Esophagus (tissue), 2 donors: ENCODE measurements around the gene RPS4Y2. TPM values are rescaled to one million over a fixed set of nuclear protein-coding genes. Genes with fewer than 3 reads are reported as not detected.

Experiments
- H3K27ac ChIP-seq, 2 donors: one replicate each; pipeline ENCODE4 v1.5.1; 2013; ENCODE audit warnings: low read depth in 2 of 2, mild to moderate bottlenecking in 2 of 2, inconsistent platforms in 1 of 2, low read length in 1 of 2, moderate library complexity in 1 of 2
- H3K27me3 ChIP-seq, 2 donors: one replicate each; pipeline ENCODE4 v1.6.1; 2013; ENCODE audit warnings: low read length in 2 of 2, control low read depth in 1 of 2, mild to moderate bottlenecking in 1 of 2; ENCODE audit not compliant: insufficient read depth in 2 of 2, control insufficient read depth in 1 of 2
- H3K36me3 ChIP-seq, 2 donors: one replicate each; pipeline ENCODE4 v1.6.1; 2013; ENCODE audit warnings: low read length in 1 of 2; ENCODE audit not compliant: control insufficient read depth in 2 of 2, insufficient read depth in 2 of 2
- H3K4me1 ChIP-seq, 2 donors: one replicate each; pipeline ENCODE4 v1.6.1; 2013; ENCODE audit warnings: low read length in 1 of 2; ENCODE audit not compliant: control insufficient read depth in 2 of 2, insufficient read depth in 2 of 2
- H3K4me3 ChIP-seq, 2 donors: one replicate each; pipeline ENCODE4 v1.5.1; 2013; ENCODE audit warnings: low read length in 2 of 2, mild to moderate bottlenecking in 2 of 2, low read depth in 1 of 2, moderate library complexity in 1 of 2
- H3K9me3 ChIP-seq, 2 donors: one replicate each; pipeline ENCODE4 v1.6.1; 2013; ENCODE audit warnings: mild to moderate bottlenecking in 2 of 2, low read depth in 1 of 2, low read length in 1 of 2, moderate library complexity in 1 of 2; ENCODE audit not compliant: control insufficient read depth in 2 of 2, insufficient read depth in 1 of 2
- WGBS, 2 donors: extraction: QIAGEN DNeasy Blood & Tissue Kit; methylation state at CpG; one replicate each; pipeline ENCODE4 v1.1.7; 2013; 5-methylcytosine and 5-hydroxymethylcytosine counted together
- polyA plus RNA-seq, 2 donors: library from polyadenylated mRNA; stranded (reverse); fragments of 200-250 nt; gene quantifications; one replicate each; pipeline ENCODE4 v1.2.3, GENCODE V29; 2013
- donor health status: healthy with polysubstance abuse.
- donor health status: Bipolar disorder and iron deficiency.

RPS4Y2 gene
- polyA plus RNA-seq, 2 donors: not detected

DNA sequence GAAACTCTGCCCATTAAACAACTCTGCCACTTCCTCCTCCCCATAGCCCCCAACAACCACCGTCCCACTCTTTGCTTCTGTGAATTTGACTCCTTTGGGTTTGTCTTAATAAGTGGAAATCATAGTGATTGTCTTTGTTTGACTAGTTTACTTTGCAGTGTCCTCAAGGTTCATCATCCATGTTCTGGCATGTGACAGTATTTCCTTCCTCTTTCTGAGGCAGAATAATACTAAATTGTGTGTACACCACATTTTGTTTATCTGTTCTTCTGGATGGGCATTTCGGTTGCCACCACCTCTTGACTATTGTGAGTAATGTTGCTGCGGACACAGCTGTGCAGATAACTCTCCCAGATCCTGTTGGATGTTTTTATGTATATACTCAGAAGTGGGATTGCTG is 14.8 kb downstream of the RPS4Y2 start:
- 48 to 57% methylated on average over 2 to 3 of the region's 3 CpGs for WGBS, 2 donors
- H3K4me3 ChIP-seq: no peak overlapping the region
- H3K4me1 ChIP-seq: no peaks in the 10 kb centered on the region
- H3K27ac ChIP-seq: no peak overlapping the region
- no peaks in the 10 kb centered on the region for H3K36me3 ChIP-seq
- H3K27me3 ChIP-seq: no peaks in the 10 kb centered on the region
- no peaks in the 10 kb centered on the region for H3K9me3 ChIP-seq

DNA sequence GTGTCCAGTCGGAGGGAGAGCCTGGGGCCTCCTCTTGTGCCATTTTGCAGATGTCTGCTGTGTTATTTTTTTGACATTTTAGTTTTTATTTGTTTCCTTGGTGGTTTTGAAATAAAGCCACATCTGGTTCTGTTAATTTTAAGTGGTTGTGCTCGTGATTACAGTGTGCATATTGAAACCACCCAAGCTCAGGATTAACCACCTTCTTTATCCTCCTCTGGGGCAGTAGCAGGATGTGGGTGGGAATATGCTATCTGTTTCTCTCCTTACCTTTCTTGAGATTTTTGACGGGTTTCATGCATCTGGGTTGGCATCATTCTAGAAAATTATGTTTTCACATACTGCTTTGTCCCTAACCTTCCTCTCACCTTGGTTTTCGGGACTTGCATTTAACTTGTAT is 20.2 kb downstream of the RPS4Y2 start:
- Histone ChIP-seq H3K27ac (no peak overlapping the region), H3K4me1 (no peaks in the 10 kb centered on the region), H3K27me3 (no peaks in the 10 kb centered on the region), H3K9me3 (no peaks in the 10 kb centered on the region), H3K4me3 (no peak overlapping the region), H3K36me3 (no peaks in the 10 kb centered on the region)
- WGBS, 2 donors: 60 to 68% methylated on average over 1 to 4 of the region's 4 CpGs

DNA sequence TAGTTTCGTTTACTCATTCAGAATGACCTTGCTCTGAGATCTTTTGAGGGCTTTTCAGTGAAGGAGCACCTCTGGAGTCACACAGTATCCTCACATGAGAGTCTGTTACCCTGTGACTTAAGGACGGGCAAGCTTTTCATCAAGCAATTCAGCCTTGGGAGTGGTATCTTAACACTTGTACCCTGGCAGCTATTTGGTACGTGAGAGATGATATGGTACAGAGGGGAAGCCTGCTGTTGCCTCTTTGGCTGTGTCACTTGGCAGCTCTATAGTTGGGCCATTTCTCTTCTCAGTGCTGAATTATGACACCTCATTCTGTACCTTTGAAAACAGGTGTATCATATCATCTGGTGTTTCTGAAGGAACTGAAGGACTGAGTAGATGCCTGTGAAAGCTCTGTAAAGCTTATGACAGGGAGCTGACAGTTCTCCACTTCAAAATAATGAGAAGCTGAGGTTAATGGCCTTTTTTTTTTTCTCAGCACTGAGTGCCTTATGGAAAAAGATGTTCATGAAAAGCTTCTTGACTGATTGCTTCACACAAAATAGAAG is 24.3 kb downstream of the RPS4Y2 start:
- no peaks in the 10 kb centered on the region for H3K9me3 ChIP-seq

DNA sequence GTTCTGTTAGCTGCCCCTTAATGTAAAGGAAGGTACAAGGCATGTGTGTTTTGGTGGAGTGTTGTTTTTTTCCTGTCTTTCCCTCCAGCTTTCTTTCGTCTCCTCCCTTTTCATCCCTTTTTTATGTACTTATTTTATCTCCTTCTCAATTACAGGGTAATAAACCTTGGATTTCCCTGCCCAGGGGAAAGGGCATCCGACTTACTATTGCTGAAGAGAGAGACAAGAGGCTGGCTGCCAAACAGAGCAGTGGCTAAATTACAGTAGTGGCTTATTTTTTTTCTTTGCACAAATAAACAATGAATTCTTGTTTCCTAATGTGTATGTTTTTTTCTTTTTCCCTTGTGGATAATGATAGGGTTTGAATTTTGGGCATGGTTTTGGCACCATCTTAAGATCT is 24.9 kb downstream of the RPS4Y2 start:
- Histone ChIP-seq H3K27me3 (no peaks in the 10 kb centered on the region), H3K36me3 (no peaks in the 10 kb centered on the region), H3K4me3 (no peak overlapping the region), H3K27ac (no peak overlapping the region), H3K4me1 (no peaks in the 10 kb centered on the region), H3K9me3 (no peaks in the 10 kb centered on the region)
- WGBS, 2 donors: 65% methylated on average over 2 of the region's 2 CpGs; no CpG with 5 or more reads in 1 of the 2 donors

More for the DNA sequence above, 24.3 kb downstream of the RPS4Y2 start:
- WGBS, 2 donors: 57% methylated on average over 3 of the region's 3 CpGs; no CpG with 5 or more reads in 1 of the 2 donors
- Histone ChIP-seq H3K27me3 (no peaks in the 10 kb centered on the region), H3K4me1 (no peaks in the 10 kb centered on the region), H3K27ac (no peak overlapping the region), H3K36me3 (no peaks in the 10 kb centered on the region), H3K4me3 (no peak overlapping the region)

DNA sequence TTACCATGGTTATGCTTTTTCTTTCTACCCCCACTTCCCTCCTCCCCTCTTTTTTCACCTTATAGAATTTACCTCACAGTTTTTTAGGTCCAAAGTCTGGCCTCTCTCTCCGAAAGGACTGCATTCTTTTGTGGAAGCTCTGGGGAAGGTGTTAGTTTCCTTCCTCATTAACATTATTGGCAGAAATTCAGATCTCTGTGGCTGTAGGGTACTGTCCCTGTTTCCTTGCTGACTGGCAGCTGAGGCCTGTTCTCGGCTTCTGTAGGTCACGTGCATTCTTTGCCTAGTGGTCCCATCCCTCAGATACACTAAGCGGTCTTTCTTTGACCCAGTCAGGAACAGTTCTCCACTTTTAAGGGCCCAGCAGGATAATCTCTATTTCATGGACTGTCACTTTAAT is 25.5 kb downstream of the RPS4Y2 start:
- H3K36me3 ChIP-seq: no peaks in the 10 kb centered on the region
- H3K9me3 ChIP-seq: no peaks in the 10 kb centered on the region
- no peak overlapping the region for H3K4me3 ChIP-seq
- H3K27ac ChIP-seq: no peak overlapping the region
- 40 to 66% methylated on average over 1 to 4 of the region's 4 CpGs for WGBS, 2 donors
- no peaks in the 10 kb centered on the region for H3K27me3 ChIP-seq
- H3K4me1 ChIP-seq: no peaks in the 10 kb centered on the region

DNA sequence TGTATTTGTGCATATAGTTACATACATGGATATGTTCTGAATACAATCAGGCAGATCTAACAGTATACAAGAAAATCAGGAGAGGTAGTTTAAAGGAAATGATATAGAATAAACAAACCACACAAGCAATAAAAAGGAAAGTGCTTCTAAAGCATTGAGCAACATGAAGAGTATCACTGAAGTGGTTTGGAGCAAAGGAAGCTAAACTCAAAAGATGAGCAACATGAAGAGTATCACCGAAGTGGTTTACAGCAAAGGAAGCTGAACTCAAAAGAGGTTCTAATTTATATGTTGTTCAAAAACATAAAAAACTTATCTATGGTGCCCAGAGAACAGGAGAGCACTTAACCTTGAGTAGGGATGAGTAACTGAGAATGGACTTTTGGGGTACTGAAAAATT is 29.1 kb downstream of the RPS4Y2 start:
- no peak overlapping the region for H3K27ac ChIP-seq
- no peaks in the 10 kb centered on the region for H3K9me3 ChIP-seq
- no peak overlapping the region for H3K4me3 ChIP-seq
- WGBS, 2 donors: 50 to 53% methylated on average over 1 of the region's 1 CpG
- no peaks in the 10 kb centered on the region for H3K4me1 ChIP-seq
- no peaks in the 10 kb centered on the region for H3K27me3 ChIP-seq
- no peaks in the 10 kb centered on the region for H3K36me3 ChIP-seq

DNA sequence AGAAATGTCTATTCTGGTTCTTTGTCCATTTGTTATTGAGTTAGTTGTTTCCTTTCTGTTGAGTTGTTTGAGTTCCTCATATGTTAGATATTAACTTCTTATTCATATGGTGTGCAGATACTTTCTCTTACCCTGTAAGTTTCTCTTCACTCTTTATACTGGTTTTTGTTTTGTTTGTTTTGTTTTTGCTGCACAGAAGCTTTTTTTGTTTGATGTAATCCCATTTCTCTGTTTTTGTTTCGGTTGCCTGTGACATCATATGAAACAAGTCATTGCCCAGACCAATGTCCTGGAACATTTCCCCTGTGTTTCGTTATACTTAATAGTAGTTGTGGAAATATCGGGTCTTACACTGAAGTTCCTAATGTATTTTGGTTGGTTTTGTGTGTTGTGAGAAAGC is 31.2 kb downstream of the RPS4Y2 start:
- Histone ChIP-seq H3K27ac (no peak overlapping the region), H3K9me3 (no peaks in the 10 kb centered on the region), H3K27me3 (no peaks in the 10 kb centered on the region), H3K36me3 (no peaks in the 10 kb centered on the region), H3K4me3 (no peak overlapping the region), H3K4me1 (no peaks in the 10 kb centered on the region)
- WGBS, 2 donors: 75 to 100% methylated on average over 1 to 3 of the region's 3 CpGs

DNA sequence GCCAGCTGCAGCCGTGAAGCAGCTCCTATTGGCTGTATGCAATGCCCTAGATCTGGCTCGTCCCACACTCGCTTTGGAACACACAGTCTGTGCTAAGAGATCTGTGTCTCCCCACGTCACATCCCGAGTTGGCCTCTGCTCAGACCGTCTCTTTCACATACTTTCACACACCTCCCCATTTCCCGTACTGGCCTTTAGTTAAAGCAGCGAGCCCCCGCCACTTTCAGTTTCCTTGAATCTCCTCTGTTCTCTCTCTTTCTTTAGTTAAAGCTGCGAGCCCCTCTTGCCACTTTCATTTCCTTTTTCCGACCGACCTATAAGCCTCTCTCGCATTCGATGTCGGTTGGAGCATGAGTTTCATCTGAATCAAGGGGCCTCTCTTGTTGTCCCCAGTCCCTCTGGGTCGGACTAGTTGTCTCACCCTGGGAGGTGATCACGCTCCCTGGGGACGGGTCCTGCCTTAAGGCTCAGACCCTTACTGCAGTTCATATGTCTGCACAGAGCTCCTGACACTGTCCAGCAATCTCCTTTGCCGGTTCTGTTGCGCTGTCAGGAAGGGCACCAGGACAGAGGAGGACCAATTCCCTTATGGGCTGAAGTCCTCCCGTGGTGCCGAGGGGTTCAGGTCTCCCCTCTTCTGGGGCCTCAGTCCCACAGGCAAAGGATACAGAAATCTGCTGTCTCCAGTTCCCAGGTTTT is 42.6 kb downstream of the RPS4Y2 start:
- Histone ChIP-seq H3K36me3 (no peaks in the 10 kb centered on the region), H3K4me3 (no peak overlapping the region), H3K4me1 (no peaks in the 10 kb centered on the region), H3K27ac (no peak overlapping the region), H3K9me3 (no peaks in the 10 kb centered on the region), H3K27me3 (no peaks in the 10 kb centered on the region)
- WGBS, 2 donors: 61 to 80% methylated on average over 8 to 22 of the region's 22 CpGs

DNA sequence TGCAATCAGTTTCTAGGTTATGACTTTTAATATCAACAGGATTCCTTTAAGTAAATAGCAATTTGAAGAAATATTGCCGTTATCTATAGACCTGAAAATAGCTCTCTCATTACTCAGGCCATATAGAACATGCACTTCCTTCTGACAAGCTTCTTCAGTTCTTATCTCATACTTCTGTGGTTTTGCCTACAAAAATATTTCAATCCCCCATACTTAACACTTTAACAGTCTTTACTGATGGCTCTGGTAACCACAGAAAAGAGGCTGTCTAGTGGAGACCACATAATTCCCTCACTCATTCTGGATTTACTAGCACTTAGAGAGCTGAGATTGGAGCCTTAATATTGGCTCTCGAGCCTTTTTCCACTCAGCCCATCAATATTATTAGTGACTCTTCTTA is 46.8 kb downstream of the RPS4Y2 start:
- no peaks in the 10 kb centered on the region for H3K4me1 ChIP-seq
- no peaks in the 10 kb centered on the region for H3K9me3 ChIP-seq
- no peak overlapping the region for H3K4me3 ChIP-seq
- no peaks in the 10 kb centered on the region for H3K36me3 ChIP-seq
- H3K27ac ChIP-seq: no peak overlapping the region
- no peaks in the 10 kb centered on the region for H3K27me3 ChIP-seq
- WGBS, 2 donors: 50 to 65% methylated on average over 1 to 2 of the region's 2 CpGs

DNA sequence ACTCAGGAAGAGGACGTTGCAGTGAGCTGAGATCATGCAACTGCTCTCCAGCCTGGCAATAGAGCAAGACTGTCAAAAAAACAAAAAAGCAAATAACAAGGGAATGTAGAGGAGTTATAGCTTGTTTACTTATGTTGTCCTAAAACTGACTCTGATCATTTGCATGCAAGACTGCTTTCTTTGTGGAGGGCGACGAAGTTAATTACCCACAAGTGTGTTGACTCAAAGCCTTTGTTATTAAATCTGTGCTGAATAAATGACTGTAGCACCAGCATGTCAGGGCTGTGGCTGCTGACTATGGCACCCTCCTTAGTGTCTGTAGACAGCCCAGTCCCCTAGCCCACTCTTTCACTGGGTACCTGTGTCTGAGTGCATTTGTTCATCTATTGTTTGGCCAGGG is 50.3 kb downstream of the RPS4Y2 start:
- H3K4me1 ChIP-seq: no peaks in the 10 kb centered on the region
- no peak overlapping the region for H3K27ac ChIP-seq
- H3K27me3 ChIP-seq: no peaks in the 10 kb centered on the region
- no peaks in the 10 kb centered on the region for H3K36me3 ChIP-seq
- H3K9me3 ChIP-seq: no peaks in the 10 kb centered on the region
- 30 to 63% methylated on average over 2 to 3 of the region's 3 CpGs for WGBS, 2 donors
- no peak overlapping the region for H3K4me3 ChIP-seq
